H9 (cell line): ENCODE results near the gene MAPKAP1. TPM values are rescaled to one million over a fixed set of nuclear protein-coding genes. Genes with fewer than 3 reads are reported as not detected.

Source experiments
- DNase-seq: peaks from one replicate; pipeline ENCODE4 v3.0.0-alpha.2; 2017
- H2AFZ ChIP-seq: one replicate; pipeline ENCODE4 v1.6.1; 2013; ENCODE audit warnings: mild to moderate bottlenecking, low read length, control low read depth, moderate library complexity
- H2AK5ac ChIP-seq: 2 replicates; pipeline ENCODE4 v1.6.1; 2013; ENCODE audit warnings: low read length, control low read depth, mixed read lengths; ENCODE audit not compliant: insufficient read length
- H2BK120ac ChIP-seq: one replicate; pipeline ENCODE4 v1.6.1; 2013; ENCODE audit warnings: low read depth, mild to moderate bottlenecking, low read length, control low read depth, inconsistent platforms; ENCODE audit not compliant: poor library complexity, severe bottlenecking
- H2BK12ac ChIP-seq: 2 replicates; pipeline ENCODE4 v1.6.1; 2013; ENCODE audit warnings: low read length, control low read depth, mixed read lengths, low read depth; ENCODE audit not compliant: insufficient read length
- H2BK15ac ChIP-seq: 2 replicates; pipeline ENCODE4 v1.6.1; 2013; ENCODE audit warnings: low read depth, low read length, control low read depth
- H2BK20ac ChIP-seq: one replicate; pipeline ENCODE4 v1.6.1; 2013; ENCODE audit warnings: low read depth, mild to moderate bottlenecking, low read length, control low read depth, inconsistent platforms; ENCODE audit not compliant: poor library complexity, severe bottlenecking
- H2BK5ac ChIP-seq: 2 replicates; pipeline ENCODE4 v1.6.1; 2013; ENCODE audit warnings: low read length, control low read depth, mixed read lengths; ENCODE audit not compliant: insufficient read length
- H3K14ac ChIP-seq: 2 replicates; pipeline ENCODE4 v1.6.1; 2013; ENCODE audit warnings: low read length, control low read depth; ENCODE audit not compliant: insufficient read depth
- H3K18ac ChIP-seq: 2 replicates; pipeline ENCODE4 v1.6.1; 2013; ENCODE audit warnings: low read depth, mild to moderate bottlenecking, mixed read lengths, low read length, control low read depth; ENCODE audit not compliant: insufficient read length
- H3K23ac ChIP-seq: 2 replicates; pipeline ENCODE4 v1.6.1; 2013; ENCODE audit warnings: low read length, control low read depth, mixed read lengths, low read depth; ENCODE audit not compliant: insufficient read length
- H3K23me2 ChIP-seq: 2 replicates; pipeline ENCODE4 v1.6.1; 2013; ENCODE audit warnings: low read depth, mild to moderate bottlenecking, mixed read lengths, low read length, control low read depth; ENCODE audit not compliant: insufficient read length, poor library complexity, severe bottlenecking
- H3K27ac ChIP-seq: 2 replicates; pipeline ENCODE4 v1.5.1; 2013; ENCODE audit warnings: low read length, control low read depth, mixed read lengths, low read depth; ENCODE audit not compliant: insufficient read length
- H3K27me3 ChIP-seq: 2 replicates; pipeline ENCODE4 v1.6.1; 2013; ENCODE audit warnings: low read length, control low read depth, inconsistent platforms; ENCODE audit not compliant: insufficient read depth
- H3K4ac ChIP-seq: 2 replicates; pipeline ENCODE4 v1.6.1; 2013; ENCODE audit warnings: low read depth, mild to moderate bottlenecking, control low read depth, inconsistent platforms, low read length, moderate library complexity
- H3K4me1 ChIP-seq: 2 replicates; pipeline ENCODE4 v1.6.1; 2013; ENCODE audit warnings: low read length, control low read depth, inconsistent platforms; ENCODE audit not compliant: insufficient read depth
- H3K4me2 ChIP-seq: 2 replicates; pipeline ENCODE4 v1.6.1; 2013; ENCODE audit warnings: low read length, control low read depth, mixed read lengths; ENCODE audit not compliant: insufficient read length, insufficient read depth
- H3K56ac ChIP-seq: 2 replicates; pipeline ENCODE4 v1.6.1; 2013; ENCODE audit warnings: low read depth, mild to moderate bottlenecking, mixed read lengths, low read length, control low read depth; ENCODE audit not compliant: insufficient read length
- H3K79me1 ChIP-seq: 2 replicates; pipeline ENCODE4 v1.6.1; 2013; ENCODE audit warnings: low read depth, mild to moderate bottlenecking, moderate library complexity, low read length, control low read depth, inconsistent platforms; ENCODE audit not compliant: insufficient read depth, poor library complexity, severe bottlenecking
- H3K79me2 ChIP-seq: 2 replicates; pipeline ENCODE4 v1.6.1; 2013; ENCODE audit warnings: low read length, control low read depth, inconsistent platforms; ENCODE audit not compliant: insufficient read depth
- H3K9ac ChIP-seq: 2 replicates; pipeline ENCODE4 v1.6.1; 2013; ENCODE audit warnings: low read length, control low read depth, mixed read lengths; ENCODE audit not compliant: insufficient read length; ENCODE audit errors: extremely low read depth
- H3K9me3 ChIP-seq: one replicate; pipeline ENCODE4 v1.6.1; 2013; ENCODE audit warnings: low read depth, low read length, inconsistent platforms; ENCODE audit not compliant: control insufficient read depth
- H3T11ph ChIP-seq: one replicate; pipeline ENCODE4 v1.6.1; 2013; ENCODE audit warnings: mild to moderate bottlenecking, low read length, control low read depth, inconsistent platforms
- H4K20me1 ChIP-seq: one replicate; pipeline ENCODE4 v1.6.1; 2013; ENCODE audit not compliant: control insufficient read depth, insufficient read length, insufficient read depth
- H4K5ac ChIP-seq: 2 replicates; pipeline ENCODE4 v1.6.1; 2013; ENCODE audit warnings: low read depth, mild to moderate bottlenecking, mixed read lengths, low read length, control low read depth; ENCODE audit not compliant: insufficient read length
- H4K8ac ChIP-seq: replicated peaks from 2 replicates; pipeline ENCODE4 v1.6.1; 2013; ENCODE audit warnings: low read length, control low read depth, mixed read lengths, low read depth; ENCODE audit not compliant: insufficient read length
- H4K91ac ChIP-seq: 2 replicates; pipeline ENCODE4 v1.6.1; 2013; ENCODE audit warnings: low read depth, mild to moderate bottlenecking, moderate library complexity, mixed read lengths, low read length, control low read depth; ENCODE audit not compliant: insufficient read length
- H3K27ac Mint-ChIP-seq, 3 experiments: 2 replicates in 2 of 3; 3 replicates in 1 of 3; pipeline ENCODE4 v1.8.0; 2020 to 2021; ENCODE audit warnings: mixed read lengths in 3 of 3, mild to moderate bottlenecking in 1 of 3, moderate library complexity in 1 of 3
- H3K27me3 Mint-ChIP-seq: 2 replicates; pipeline ENCODE4 v1.8.0; 2021; ENCODE audit warnings: low read depth, mild to moderate bottlenecking, moderate library complexity, mixed read lengths
- H3K36me3 Mint-ChIP-seq, 3 experiments: 2 replicates in 2 of 3; 3 replicates in 1 of 3; pipeline ENCODE4 v1.8.0; 2020 to 2021; ENCODE audit warnings: low read depth in 3 of 3, mixed read lengths in 3 of 3; ENCODE audit not compliant: insufficient read depth in 1 of 3
- H3K4me1 Mint-ChIP-seq, 2 experiments: 2 replicates each; pipeline ENCODE4 v1.8.0; 2020; ENCODE audit warnings: mixed read lengths in 2 of 2
- H3K4me3 Mint-ChIP-seq, 2 experiments: 2 replicates in 1 of 2; 3 replicates in 1 of 2; pipeline ENCODE4 v1.8.0; 2020 to 2021; ENCODE audit warnings: mild to moderate bottlenecking in 2 of 2, mixed read lengths in 2 of 2, moderate library complexity in 1 of 2
- H3K9me3 Mint-ChIP-seq, 2 experiments: 2 replicates in 1 of 2; 3 replicates in 1 of 2; pipeline ENCODE4 v1.8.0; 2020; ENCODE audit warnings: mild to moderate bottlenecking in 2 of 2, mixed read lengths in 2 of 2, moderate library complexity in 1 of 2
- CTCF ChIP-seq: fragments of 200-600 bp; sonication (generic); conservative IDR thresholded peaks from 3 replicates; pipeline ENCODE4 v1.8.0; 2021; ENCODE audit warnings: antibody characterized with exemption, mild to moderate bottlenecking
- WGBS: extraction: QIAGEN DNeasy Blood & Tissue Kit; methylation state at CpG from one replicate; pipeline ENCODE4 v1.1.7; 2013; ENCODE audit warnings: missing lambda C conversion rate, low lambda C conversion rate, mixed read lengths; ENCODE audit not compliant: insufficient read length; ENCODE audit errors: extremely low coverage; 5-methylcytosine and 5-hydroxymethylcytosine counted together
- total RNA-seq: library from RNA; stranded (reverse); gene quantifications from 2 replicates; pipeline ENCODE4 v1.2.1, GENCODE V29; 2021

The MAPKAP1 gene
- total RNA-seq, 1 experiment from 2014 or later, result 97.0 TPM

GRCh38 chr9:125651576-125652232 lies 55.3 kb downstream of the MAPKAP1 start:
- Mint-ChIP-seq H3K36me3 (no peaks in the 10 kb centered on the region; a peak in 1 of 7 replicates), H3K27me3 (no peaks in the 10 kb centered on the region), H3K9me3 (no peaks in the 10 kb centered on the region), H3K4me1 (peaks cover 85 to 87% of the 10 kb centered on the region in 2 experiments), H3K27ac (peak overlapping the region in 2 of 3 experiments; percentile 52 to 96; a peak in 4 of 7 replicates), H3K4me3 (0 out of 5 replicates have a peak overlapping the region, but pooled peaks of 1 of the 2 experiments have one; percentile 30)
- TF ChIP-seq CTCF, result no peak
- no peak overlapping the region for H2BK15ac ChIP-seq
- H4K5ac ChIP-seq, result no peak overlapping the region
- H3K79me1 ChIP-seq, result peaks cover 3% of the 10 kb centered on the region
- no peaks in the 10 kb centered on the region for H3K27me3 ChIP-seq
- H3K23ac ChIP-seq, result no peak overlapping the region
- no peaks in the 10 kb centered on the region for H3K9me3 ChIP-seq
- no peaks in the 10 kb centered on the region for H4K20me1 ChIP-seq
- no peak overlapping the region for H2BK12ac ChIP-seq
- no peak overlapping the region for H2BK120ac ChIP-seq
- peaks cover 26% of the 10 kb centered on the region; the same call in 1 of the 2 replicates for H3K4me1 ChIP-seq
- no peak overlapping the region for H3K14ac ChIP-seq
- H3K23me2 ChIP-seq, result no peaks in the 10 kb centered on the region
- H2AFZ ChIP-seq, result no peak overlapping the region
- no peak overlapping the region for H3K9ac ChIP-seq
- H2BK5ac ChIP-seq, result no peak overlapping the region
- no peak overlapping the region for H4K91ac ChIP-seq
- no peak overlapping the region for H3K18ac ChIP-seq
- H3T11ph ChIP-seq, result no peak overlapping the region
- H3K4me2 ChIP-seq, result no peak overlapping the region
- no peak overlapping the region for H2AK5ac ChIP-seq
- no CpG with 5 or more reads among the region's 7 CpGs for WGBS
- DNase-seq, result no peak
- H3K79me2 ChIP-seq, result peaks cover 2% of the 10 kb centered on the region; the same call in 1 of the 2 replicates
- H3K27ac ChIP-seq, result no peak overlapping the region
- H3K56ac ChIP-seq, result no peak overlapping the region
- no peak overlapping the region for H4K8ac ChIP-seq
- H2BK20ac ChIP-seq, result no peak overlapping the region
- no peak overlapping the region; the same call in 1 of the 2 replicates for H3K4ac ChIP-seq
